GM04504 (cell line): ENCODE measurements around the gene RIN3.
"Not testable (repeated sequence)": the region's sequence is repeated elsewhere in the genome, so short reads cannot be mapped to it uniquely, and the experiment has no call there.

Experiments
- DNase-seq: peaks from one replicate; pipeline ENCODE4 v3.0.0-alpha.2; 2012; ENCODE audit warnings: low read depth

The RIN3 gene

DNA sequence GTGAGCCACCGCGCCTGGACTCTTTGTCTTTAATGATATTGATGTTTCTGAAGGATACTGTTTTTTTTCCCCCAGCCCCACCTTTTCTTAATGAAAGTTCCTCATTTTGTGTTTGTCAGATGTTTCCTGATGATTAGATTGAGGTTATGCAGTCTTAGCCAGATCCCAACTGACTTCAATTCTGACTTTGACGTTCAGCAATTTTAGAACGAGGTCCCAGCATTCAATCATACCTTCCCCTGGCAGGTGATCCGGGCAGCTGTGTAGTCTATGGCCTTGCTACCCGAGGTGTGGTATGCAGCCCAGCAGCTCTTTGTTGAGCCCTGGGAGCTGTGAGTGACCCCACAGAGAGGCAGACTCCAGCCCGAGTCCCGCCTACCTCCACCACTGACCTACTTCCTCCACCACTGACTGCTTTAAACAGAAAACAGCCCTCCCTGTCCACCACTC lies 152.1 kb downstream of the RIN3 start:
- DNase-seq: no peak

DNA sequence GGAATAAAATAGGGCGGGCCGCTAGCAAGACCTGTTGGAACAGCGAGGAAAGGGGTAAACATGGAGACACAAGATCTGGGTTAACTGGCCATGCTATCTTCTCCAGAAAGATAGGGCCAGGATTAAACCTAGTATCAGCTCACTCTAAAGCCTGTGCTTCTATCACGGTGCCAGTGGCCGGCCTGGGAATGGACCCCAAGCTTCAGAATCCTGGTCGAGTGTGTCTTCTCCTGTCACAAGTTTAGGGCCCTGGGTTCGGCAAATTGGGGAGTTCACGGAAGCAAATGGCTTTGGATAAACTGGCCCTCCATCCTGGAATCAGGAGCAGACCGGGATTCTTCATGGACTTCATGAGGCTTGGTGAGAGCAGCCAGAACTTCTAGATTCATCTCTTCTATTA lies 152.7 kb downstream of the RIN3 start:
- DNase-seq: no peak

- no peak for DNase-seq
These were observed 154.8 kb downstream of the RIN3 start for GRCh38 chr14:92668276-92668973.

GRCh38 chr14:92670160-92670559 lies 156.6 kb downstream of the RIN3 start:
- peak; percentile 92 for DNase-seq

GRCh38 chr14:92670643-92671366 lies 157.2 kb downstream of the RIN3 start:
- DNase-seq: no peak

GRCh38 chr14:92673601-92674150 lies 160.1 kb downstream of the RIN3 start:
- no peak for DNase-seq

GRCh38 chr14:92675421-92675820 lies 161.8 kb downstream of the RIN3 start:
- DNase-seq: no peak

DNA sequence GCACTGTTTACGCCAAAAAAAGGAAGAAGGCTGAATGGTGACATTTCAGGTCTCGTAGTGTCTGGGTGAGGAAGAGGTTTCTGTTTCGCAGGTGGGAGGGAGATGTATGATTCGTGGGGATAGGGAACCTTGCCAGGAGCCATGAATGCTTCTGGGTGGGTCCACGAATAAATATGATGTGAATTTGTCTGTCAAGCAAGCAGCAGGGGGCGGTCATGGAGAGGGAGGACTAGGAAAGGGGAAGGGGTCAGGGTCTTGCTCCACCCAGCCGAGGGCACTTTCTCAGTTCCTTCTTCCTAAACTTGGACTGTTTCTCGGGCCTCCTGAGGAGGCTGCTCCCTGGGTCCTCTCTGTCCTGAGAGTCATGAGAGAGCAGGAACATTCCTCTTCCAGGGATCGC lies 162.4 kb downstream of the RIN3 start:
- DNase-seq: no peak

DNA sequence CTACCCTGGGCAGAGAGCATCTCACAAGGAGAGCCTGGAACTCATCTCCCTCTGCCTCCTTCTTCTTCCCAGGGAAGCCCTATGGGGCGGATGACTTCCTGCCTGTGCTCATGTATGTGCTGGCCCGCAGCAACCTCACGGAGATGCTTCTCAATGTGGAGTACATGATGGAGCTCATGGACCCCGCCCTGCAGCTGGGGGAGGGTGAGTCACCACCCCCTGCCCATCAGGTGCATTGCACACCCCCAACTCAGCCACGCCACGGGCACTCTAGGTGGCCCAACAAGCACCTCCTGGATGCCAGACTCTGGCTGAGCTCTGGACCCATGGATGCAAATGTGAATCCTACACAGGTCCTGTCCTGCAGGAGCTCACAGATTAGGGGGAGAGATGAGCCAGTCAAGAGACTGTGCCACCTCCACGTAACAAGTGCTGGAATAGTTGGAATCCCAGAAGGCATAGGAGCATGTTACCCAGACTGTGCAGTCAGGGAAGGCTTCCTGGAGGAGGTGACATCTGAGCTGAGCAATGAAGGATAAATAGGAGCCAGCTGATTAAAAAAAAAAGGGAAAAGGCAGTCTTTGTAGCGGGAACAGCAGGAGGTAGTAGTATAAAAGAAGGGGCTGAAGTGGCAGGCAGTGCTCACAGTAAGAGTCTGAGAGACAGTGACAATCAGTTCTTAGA lies 163.0 kb downstream of the RIN3 start:
- no peak for DNase-seq

GRCh38 chr14:92677087-92677668 lies 163.6 kb downstream of the RIN3 start:
- DNase-seq: no peak

DNA sequence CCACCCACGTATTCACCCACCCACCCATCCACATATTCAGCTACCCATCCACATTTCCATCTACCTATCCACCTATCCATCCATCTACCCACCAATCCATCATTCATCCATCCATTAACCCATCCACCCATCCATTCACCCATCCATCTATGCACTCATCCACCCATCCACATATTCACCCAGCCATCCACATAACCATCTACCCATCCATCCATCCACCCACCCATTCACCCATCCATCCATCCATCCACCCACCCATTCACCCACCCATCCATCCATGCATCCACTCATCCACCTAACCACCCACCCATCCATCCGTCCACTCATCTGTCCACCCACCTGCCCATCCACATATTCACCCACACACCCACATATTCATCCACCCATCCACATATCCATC lies 164.4 kb downstream of the RIN3 start:
- DNase-seq: no peak

DNA sequence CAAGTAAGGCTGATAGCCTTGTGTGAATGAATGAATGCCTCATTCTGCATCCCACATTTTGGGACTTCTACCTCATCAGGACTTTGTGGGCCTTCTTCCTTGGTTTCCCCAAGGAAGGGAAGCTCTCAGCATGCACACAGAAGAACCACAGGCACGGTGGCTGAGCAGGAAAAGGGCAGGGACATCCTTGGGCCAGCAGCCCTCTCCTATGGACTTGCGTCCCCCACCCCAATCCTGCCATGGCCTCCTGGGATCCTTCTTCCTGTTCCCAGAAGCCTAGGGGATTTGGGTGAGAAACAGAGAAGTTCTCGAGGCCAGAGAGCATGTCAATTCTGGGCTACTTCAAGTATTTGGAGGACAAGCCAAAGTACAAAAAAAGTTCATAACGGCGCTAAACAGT lies 165.2 kb downstream of the RIN3 start:
- no peak for DNase-seq

DNA sequence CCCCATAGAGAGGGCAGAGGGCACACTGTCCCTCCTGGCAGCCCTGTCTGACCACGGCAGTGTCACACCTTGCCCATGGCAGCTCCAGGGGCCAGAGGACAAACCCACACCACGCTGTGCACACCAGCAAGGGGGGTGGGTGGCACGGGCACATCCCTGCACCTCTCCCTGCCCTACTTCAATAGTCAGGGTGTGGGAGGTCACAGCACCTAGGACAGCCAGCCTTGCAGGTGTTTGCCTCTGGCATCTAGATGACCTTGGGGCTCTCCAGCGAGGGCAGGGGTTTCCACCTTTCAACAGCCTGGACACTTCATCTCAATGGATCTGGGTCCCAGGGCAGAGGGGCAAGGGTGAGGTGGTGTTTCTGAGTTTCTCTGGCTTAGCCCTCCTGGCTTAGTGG lies 165.7 kb downstream of the RIN3 start:
- DNase-seq: no peak

- DNase-seq: not testable (repeated sequence)
These were observed 166.7 kb downstream of the RIN3 start for GRCh38 chr14:92680330-92680729.

- peak; percentile 48 for DNase-seq
These were observed 167.4 kb downstream of the RIN3 start for GRCh38 chr14:92680781-92681650.

GRCh38 chr14:92683041-92683440 lies 169.5 kb downstream of the RIN3 start:
- DNase-seq: no peak

DNA sequence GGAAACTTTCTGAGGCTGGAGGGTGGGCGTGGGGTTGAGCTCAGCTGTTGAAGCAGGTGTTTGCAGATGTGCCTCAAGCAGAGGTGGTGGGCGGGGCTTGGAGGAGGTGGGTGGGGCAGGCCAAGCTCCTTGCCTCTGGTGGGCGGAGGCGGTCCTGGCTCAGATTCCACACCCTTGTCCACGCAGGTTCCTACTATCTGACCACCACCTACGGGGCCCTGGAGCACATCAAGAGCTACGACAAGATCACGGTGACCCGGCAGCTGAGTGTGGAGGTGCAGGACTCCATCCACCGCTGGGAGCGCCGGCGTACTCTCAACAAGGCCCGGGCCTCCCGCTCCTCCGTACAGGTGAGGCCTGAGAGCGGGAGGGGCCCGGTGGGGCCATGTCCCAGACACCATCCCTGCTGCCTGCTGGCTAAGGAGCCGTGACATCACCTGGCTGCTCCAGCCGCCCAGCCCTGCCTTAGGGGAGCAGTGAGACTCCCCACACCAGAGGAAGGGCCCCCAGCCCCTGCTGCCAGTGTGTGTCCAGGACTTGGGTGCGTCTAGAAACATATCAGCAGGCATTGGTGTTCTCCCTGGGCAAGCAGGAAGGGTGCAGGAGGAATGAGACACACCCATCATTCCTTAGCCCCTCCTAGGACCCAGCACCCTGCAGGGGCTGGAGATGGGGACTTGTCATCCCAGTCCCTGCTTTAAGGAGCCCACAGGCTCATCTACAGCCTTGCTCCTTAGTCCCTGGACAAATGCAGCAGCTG lies 171.4 kb downstream of the RIN3 start:
- DNase-seq: no peak

DNA sequence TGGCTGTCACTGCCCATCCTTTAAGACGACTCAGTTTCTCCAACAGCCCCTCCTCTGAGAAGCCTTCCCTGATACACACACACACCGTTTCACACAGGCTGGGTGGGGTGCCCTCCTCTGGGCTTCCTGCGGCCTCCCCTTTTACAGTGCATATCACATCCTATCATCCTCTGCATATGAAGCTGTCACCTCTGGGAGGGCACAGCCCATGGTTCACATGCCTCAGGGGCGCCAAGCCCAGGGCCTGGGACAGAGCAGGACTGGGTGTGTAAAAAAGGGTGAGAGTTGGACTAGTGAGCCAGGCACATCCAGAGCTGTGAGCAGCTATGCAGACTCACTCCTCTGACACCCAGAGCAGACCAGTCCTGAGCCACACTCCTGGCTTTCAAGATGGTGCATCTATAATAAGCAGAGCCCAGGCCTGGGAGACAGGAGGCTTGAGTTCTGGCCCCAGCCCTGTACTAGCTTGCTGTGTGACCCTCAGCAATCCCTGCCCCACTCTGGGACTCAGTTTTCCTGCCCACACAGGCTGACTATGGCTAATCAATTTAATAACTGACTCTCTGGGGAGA lies 172.3 kb downstream of the RIN3 start:
- DNase-seq: no peak

- DNase-seq: no peak
These were observed 172.9 kb downstream of the RIN3 start for GRCh38 chr14:92686411-92686899.

- DNase-seq: peak; percentile 35
These were observed 173.4 kb downstream of the RIN3 start for GRCh38 chr14:92686900-92687427.
